ENCODE data around the gene SSTR5. TPM values are rescaled to one million over a fixed set of nuclear protein-coding genes. Genes with fewer than 3 reads are reported as not detected.

Gene SSTR5
- total RNA-seq, 4 donors from 2014 or later = not detected

DNA sequence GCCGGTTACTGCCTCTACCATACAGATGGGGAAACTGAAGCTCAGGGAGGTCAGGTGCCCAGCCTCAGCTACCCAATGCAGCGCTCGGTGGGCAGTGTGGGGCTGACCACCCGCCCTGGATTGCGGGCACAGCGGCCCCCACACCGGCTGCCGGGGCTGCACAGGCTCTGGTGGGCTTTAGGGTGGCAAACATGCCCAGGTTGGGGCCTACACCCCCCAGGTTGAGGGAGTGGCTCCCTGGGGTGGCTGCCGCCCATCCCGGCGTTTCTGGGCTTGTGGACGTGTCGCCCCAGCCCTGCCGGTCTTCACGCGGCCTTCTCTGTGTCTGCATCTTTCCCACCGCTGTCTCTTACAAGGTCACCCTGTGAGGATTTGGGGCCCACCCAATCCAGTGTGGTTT, 40.9 kb upstream of the SSTR5 start:
- no peaks in the 10 kb centered on the region for H3K9me3 ChIP-seq
- no peak overlapping the region for H3K4me3 ChIP-seq
- no peaks in the 10 kb centered on the region for H3K4me1 ChIP-seq
- intact Hi-C loops (cut with DNase I; ENCODE audit: low total_unique reads) = no loop called here
- no peaks in the 10 kb centered on the region for H3K36me3 ChIP-seq
- H3K27me3 ChIP-seq = no peaks in the 10 kb centered on the region
- TF ChIP-seq CTCF (IDR thresholded peaks at IDR 0.05) (no peak), POLR2A (IDR thresholded peaks at IDR 0.05) (no peak)
- no peak for DNase-seq
- H3K27ac ChIP-seq = no peak overlapping the region

GRCh38 chr16:1032607-1033006, 39.9 kb upstream of the SSTR5 start:
- H3K9me3 ChIP-seq = no peaks in the 10 kb centered on the region
- no peaks in the 10 kb centered on the region for H3K4me1 ChIP-seq
- peaks cover 0 to 4% of the 10 kb centered on the region in 2 donors for H3K27me3 ChIP-seq
- TF ChIP-seq POLR2A (IDR thresholded peaks at IDR 0.05) (no peak), CTCF (IDR thresholded peaks at IDR 0.05) (no peak)
- H3K4me3 ChIP-seq = no peak overlapping the region
- no peak overlapping the region for H3K27ac ChIP-seq
- no peak for DNase-seq
- H3K36me3 ChIP-seq = no peaks in the 10 kb centered on the region
- intact Hi-C loops (cut with DNase I; ENCODE audit: low total_unique reads) = no loop called here

DNA sequence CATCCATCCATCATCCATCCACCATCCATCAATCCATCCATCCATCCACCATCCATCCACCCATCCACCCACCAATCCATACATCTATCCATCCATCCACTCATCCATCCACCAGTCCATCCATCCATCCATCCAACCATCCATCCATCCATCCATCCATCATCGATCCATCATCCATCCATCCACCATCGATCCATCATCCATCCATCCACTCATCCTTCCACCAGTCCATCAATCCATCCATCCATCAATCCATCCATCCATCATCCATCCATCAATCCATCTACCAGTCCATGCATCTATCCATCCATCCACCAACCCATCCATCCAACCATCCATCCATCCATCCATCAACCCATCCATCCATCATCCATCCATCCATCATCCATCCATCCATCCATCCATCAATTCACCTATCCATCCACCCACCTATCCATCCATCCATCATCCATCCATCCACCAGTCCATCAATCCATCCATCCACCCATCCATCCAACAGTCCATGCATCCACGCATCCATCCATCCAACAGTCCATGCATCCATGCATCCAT, 39.3 kb upstream of the SSTR5 start:
- Histone ChIP-seq H3K27ac (no peak overlapping the region), H3K4me3 (no peak overlapping the region), H3K27me3 (peaks cover 0 to 4% of the 10 kb centered on the region in 2 donors), H3K9me3 (no peaks in the 10 kb centered on the region), H3K4me1 (no peaks in the 10 kb centered on the region), H3K36me3 (no peaks in the 10 kb centered on the region)
- TF ChIP-seq POLR2A (IDR thresholded peaks at IDR 0.05) = no peak
- TF ChIP-seq CTCF (IDR thresholded peaks at IDR 0.05) = no peak
- intact Hi-C loops (cut with DNase I; ENCODE audit: low total_unique reads) = no loop called here
- no peak for DNase-seq

DNA sequence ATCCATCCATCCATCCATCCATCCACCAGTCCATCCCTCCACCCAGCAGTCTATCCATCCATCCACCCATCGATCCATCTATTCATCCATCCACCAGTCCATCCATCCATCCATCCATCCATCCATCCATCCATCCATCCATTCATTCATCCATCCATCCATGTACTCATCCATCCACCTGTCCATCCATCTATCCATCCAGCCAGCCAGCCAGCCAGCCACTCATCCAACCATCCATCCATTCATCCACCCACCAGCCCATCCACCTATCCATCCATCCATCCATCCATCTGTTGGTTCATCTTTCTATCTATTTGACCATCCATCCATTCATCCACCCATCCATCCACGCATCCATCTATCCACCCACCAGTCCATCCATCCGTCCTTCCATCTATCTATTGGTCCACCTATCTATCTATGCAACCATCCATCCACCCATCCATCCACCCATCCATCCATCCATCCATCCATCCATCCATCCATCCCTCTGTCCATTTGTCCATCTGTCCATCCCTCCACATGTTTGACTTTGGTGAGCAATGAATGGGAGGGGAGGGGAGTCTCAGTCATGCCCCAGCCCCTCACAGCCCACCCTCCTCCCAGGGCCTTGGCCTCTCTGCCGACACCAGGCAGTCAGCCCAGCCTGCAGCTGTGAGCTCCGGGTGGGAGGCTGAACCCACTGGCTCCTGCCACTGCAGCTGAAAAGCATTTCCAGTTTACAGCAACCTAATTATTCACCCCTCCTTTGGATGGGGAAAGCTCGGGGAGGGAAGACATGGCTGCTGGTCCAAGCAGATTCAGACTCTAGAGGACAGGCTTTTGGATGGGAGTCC, 38.1 kb upstream of the SSTR5 start:
- H3K27ac ChIP-seq = no peak overlapping the region
- H3K36me3 ChIP-seq = no peaks in the 10 kb centered on the region
- intact Hi-C loops (cut with DNase I; ENCODE audit: low total_unique reads) = no loop called here
- no peaks in the 10 kb centered on the region for H3K4me1 ChIP-seq
- H3K27me3 ChIP-seq = peaks cover 0 to 4% of the 10 kb centered on the region in 2 donors
- no peak overlapping the region for H3K4me3 ChIP-seq
- no peaks in the 10 kb centered on the region for H3K9me3 ChIP-seq
- TF ChIP-seq POLR2A (IDR thresholded peaks at IDR 0.05) = no peak
- TF ChIP-seq CTCF (IDR thresholded peaks at IDR 0.05) = no peak
- DNase-seq = no peak

DNA sequence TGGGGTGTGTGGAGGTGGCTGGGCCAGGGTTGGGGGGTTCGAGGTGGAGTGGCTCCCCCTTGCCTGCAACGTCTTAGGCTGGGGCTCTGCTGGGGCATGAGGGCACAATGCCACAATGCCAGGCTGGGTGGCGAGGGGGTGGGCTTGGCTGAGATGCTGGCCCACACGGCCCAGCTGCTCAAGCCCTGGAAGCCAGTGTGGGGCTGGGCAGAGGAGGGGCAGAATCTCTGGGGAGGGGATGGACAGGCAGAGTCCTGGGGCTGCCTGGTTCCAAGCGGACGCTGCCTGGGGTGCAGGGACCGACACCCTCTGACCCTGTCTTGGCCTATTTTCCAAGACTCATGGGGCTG, 37.5 kb upstream of the SSTR5 start:
- TF ChIP-seq POLR2A (IDR thresholded peaks at IDR 0.05) = no peak
- intact Hi-C loops (cut with DNase I; ENCODE audit: low total_unique reads) = no loop called here
- no peak for DNase-seq
- Histone ChIP-seq H3K4me3 (no peak overlapping the region), H3K4me1 (no peaks in the 10 kb centered on the region), H3K9me3 (no peaks in the 10 kb centered on the region), H3K27me3 (peaks cover 0 to 4% of the 10 kb centered on the region in 2 donors), H3K36me3 (no peaks in the 10 kb centered on the region), H3K27ac (no peak overlapping the region)

Data from uterus (tissue), 4 donors.